BLaER1 treated with 17β-estradiol and CSF1 and Interleukin-3, amounts not matched to agents 10 nM and 100 nM (cell line): Measurements from ENCODE around the gene SOX9.

Experiments used
- H3K27ac ChIP-seq, 11 experiments: shearing (Covaris generic); formaldehyde crosslinking; 2 replicates each; pipeline ENCODE4 v1.8.1; 2022
- H3K27me3 ChIP-seq, 11 experiments: shearing (Covaris generic); formaldehyde crosslinking; 2 replicates each; pipeline ENCODE4 v1.8.1; 2022
- H3K36me3 ChIP-seq, 11 experiments: shearing (Covaris generic); formaldehyde crosslinking; 2 replicates each; pipeline ENCODE4 v1.8.1; 2022
- H3K4me1 ChIP-seq, 10 experiments: shearing (Covaris generic); formaldehyde crosslinking; 2 replicates each; pipeline ENCODE4 v1.8.1; 2022
- H3K4me2 ChIP-seq, 11 experiments: shearing (Covaris generic); formaldehyde crosslinking; 2 replicates each; pipeline ENCODE4 v1.8.1; 2022
- H3K4me3 ChIP-seq, 10 experiments: shearing (Covaris generic); formaldehyde crosslinking; 2 replicates each; pipeline ENCODE4 v1.8.1; 2022
- H3K9ac ChIP-seq, 11 experiments: shearing (Covaris generic); formaldehyde crosslinking; 2 replicates each; pipeline ENCODE4 v1.8.1; 2022
- H3K9me3 ChIP-seq, 11 experiments: shearing (Covaris generic); formaldehyde crosslinking; replicated peaks in 1 of 11; 2 replicates each; pipeline ENCODE4 v1.8.1; 2022
- H4K20me1 ChIP-seq, 11 experiments: shearing (Covaris generic); formaldehyde crosslinking; 2 replicates each; pipeline ENCODE4 v1.8.1; 2022
- Cebpa-rat ChIP-seq, 11 experiments: shearing (Covaris generic); IDR thresholded peaks; 2 replicates each; pipeline ENCODE4 v1.8.1; 2022

The SOX9 gene

DNA sequence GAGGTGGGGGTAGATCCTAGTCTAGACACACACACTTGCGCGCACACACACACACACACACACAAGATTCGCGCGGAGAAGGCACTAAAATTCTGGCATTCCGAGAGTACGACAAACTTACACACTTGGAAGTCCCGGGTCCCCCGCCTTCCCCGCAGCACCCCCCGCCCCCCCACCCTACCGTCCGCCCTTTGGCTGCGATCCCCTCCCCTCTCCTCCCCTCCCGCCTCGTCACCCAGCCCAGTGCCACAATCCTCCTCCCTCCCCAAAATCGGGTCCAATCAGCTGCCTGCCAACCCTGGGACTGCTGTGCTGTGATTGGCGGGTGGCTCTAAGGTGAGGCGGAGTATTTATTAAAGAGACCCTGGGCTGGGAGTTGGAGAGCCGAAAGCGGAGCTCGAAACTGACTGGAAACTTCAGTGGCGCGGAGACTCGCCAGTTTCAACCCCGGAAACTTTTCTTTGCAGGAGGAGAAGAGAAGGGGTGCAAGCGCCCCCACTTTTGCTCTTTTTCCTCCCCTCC lies at the start of gene SOX9:
Gene SOX9, plus strand, starts transcription at position 379 of the 522 bp plus-strand sequence. CDS start 372 bp downstream, outside the sequence.
- no peak within 1 kb of the TSS for H3K4me3 ChIP-seq
- TF ChIP-seq Cebpa-rat (IDR thresholded peaks at IDR 0.05), result no peak
- H3K36me3 ChIP-seq, result no peaks in the 10 kb centered on the region
- no peak within 1 kb of the TSS for H3K4me2 ChIP-seq
- no peak within 1 kb of the TSS for H3K27ac ChIP-seq
- no peaks in the 10 kb centered on the region for H3K4me1 ChIP-seq
- H3K27me3 ChIP-seq, result peaks cover 9 to 42% (median 37%) of the 10 kb centered on the region in 11 experiments
- H4K20me1 ChIP-seq, result no peaks in the 10 kb centered on the region
- peaks cover 46 to 69% (median 64%) of the 10 kb centered on the region in 11 experiments for H3K9me3 ChIP-seq
- no peak within 1 kb of the TSS for H3K9ac ChIP-seq

GRCh38 chr17:72071330-72071729 lies 49.5 kb upstream of the SOX9 start:
- Histone ChIP-seq H3K27ac (no peak overlapping the region), H3K9ac (no peak overlapping the region), H3K4me2 (no peak overlapping the region), H3K4me1 (peaks cover 0 to 34% (median 12%) of the 10 kb centered on the region in 10 experiments; a peak in 12 of 20 replicates), H4K20me1 (no peaks in the 10 kb centered on the region), H3K27me3 (no peaks in the 10 kb centered on the region), H3K9me3 (peaks cover 0 to 2% (median 0%) of the 10 kb centered on the region in 11 experiments; a peak in 1 of 22 replicates), H3K36me3 (no peaks in the 10 kb centered on the region), H3K4me3 (no peak overlapping the region)
- no peak for TF ChIP-seq Cebpa-rat (IDR thresholded peaks at IDR 0.05)

DNA sequence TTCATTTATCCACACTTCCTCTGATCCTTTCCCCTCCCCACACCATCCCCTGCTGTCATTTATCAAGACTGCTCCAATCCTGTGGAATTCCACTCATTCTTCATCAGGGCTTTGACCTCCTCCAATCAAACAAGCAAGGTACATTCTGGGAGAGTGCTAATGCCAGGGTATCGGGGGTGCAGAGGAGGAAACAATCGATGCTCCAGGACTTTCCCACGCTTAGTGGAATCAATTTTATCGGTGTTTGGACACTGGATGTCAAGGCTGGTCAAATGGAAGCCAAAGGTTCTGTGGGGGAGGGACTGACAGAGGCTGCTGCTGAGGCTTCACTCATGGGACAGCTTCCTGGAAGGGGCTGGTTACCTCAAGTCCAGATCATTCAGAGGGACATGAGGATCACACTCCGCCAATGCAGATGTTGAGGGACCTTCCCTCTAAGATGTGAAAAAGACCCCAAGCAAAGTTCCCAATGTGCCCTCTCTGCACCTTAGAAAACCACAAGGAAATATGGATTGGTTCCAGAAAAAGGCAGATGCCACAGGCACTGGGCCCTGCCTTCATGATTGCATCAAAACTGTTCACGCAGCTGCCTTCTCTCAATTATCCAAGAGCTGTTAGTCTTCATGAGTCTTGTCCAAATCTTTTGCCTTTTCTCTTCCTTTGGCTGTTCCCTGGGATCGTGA lies 44.7 kb upstream of the SOX9 start:
- no peaks in the 10 kb centered on the region for H3K9me3 ChIP-seq
- no peak overlapping the region for H3K4me3 ChIP-seq
- H3K27ac ChIP-seq, result no peak overlapping the region
- H4K20me1 ChIP-seq, result no peaks in the 10 kb centered on the region
- H3K4me2 ChIP-seq, result peak overlapping the region in 6 of 11 experiments; percentile 29 to 58 (median 42); a peak in 13 of 22 replicates
- H3K27me3 ChIP-seq, result no peaks in the 10 kb centered on the region
- H3K4me1 ChIP-seq, result peaks cover 0 to 38% (median 13%) of the 10 kb centered on the region in 10 experiments; a peak in 12 of 20 replicates
- no peak for TF ChIP-seq Cebpa-rat (IDR thresholded peaks at IDR 0.05)
- H3K36me3 ChIP-seq, result no peaks in the 10 kb centered on the region
- no peak overlapping the region for H3K9ac ChIP-seq

DNA sequence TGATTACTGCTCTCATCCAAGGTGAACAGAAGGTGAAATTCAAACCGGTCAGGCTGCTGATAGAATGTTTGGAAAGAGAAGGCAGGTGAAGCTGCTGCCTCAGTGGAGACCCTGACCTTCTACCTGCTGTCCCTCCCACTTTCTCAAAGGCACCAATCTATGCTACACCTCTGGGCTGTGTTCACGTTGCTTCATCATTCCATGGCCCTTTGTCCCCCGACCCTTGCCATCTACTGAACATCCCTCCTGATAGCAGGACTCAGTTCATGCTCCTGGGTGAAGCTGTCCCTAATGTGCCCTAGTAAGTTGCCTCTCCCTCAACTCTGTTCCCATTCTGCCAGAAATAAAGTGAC lies 44.2 kb upstream of the SOX9 start:
- H4K20me1 ChIP-seq, result no peaks in the 10 kb centered on the region
- peaks cover 0 to 40% (median 13%) of the 10 kb centered on the region in 10 experiments; a peak in 12 of 20 replicates for H3K4me1 ChIP-seq
- H3K4me3 ChIP-seq, result no peak overlapping the region
- TF ChIP-seq Cebpa-rat (IDR thresholded peaks at IDR 0.05), result no peak
- H3K27ac ChIP-seq, result no peak overlapping the region
- H3K4me2 ChIP-seq, result peak overlapping the region in 6 of 11 experiments; percentile 29 to 58 (median 42); a peak in 10 of 22 replicates
- no peaks in the 10 kb centered on the region for H3K9me3 ChIP-seq
- H3K9ac ChIP-seq, result no peak overlapping the region
- H3K36me3 ChIP-seq, result no peaks in the 10 kb centered on the region
- H3K27me3 ChIP-seq, result no peaks in the 10 kb centered on the region

DNA sequence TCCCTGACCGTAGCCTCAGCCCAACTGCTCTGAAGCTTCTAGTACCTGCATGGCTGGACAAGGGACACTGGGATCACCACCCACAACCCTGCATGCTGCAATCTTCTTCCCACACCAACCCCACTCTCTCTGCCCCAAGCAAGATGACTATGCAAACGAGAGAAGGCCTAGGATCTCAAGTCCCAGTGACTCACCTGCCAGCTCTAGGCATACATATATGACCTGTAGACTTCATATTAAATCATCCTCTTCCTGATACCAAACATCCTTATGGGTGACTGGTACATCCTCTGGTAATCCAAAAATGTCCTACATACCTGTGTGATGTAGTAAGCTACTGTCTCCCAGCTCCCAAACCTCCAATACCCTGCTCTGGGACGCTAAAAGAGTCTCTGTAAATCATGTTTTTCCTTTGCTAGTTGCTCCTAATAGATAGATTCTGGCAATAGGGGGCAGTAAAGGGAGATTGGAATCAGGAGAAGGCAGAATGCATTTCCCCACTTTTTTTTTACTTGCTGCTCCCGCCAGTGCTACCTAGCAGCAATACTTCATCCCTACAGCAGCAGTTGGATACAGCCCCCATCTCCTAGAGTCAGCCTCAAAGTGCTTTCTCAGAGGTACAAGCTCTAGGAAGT lies 43.4 kb upstream of the SOX9 start:
- Histone ChIP-seq H3K4me3 (no peak overlapping the region), H3K4me2 (no peak overlapping the region), H3K27ac (no peak overlapping the region), H3K9ac (no peak overlapping the region), H3K9me3 (no peaks in the 10 kb centered on the region), H3K4me1 (peaks cover 0 to 42% (median 13%) of the 10 kb centered on the region in 10 experiments; a peak in 12 of 20 replicates), H3K27me3 (no peaks in the 10 kb centered on the region), H4K20me1 (no peaks in the 10 kb centered on the region), H3K36me3 (no peaks in the 10 kb centered on the region)
- TF ChIP-seq Cebpa-rat (IDR thresholded peaks at IDR 0.05), result no peak

GRCh38 chr17:72079700-72080099 lies 41.1 kb upstream of the SOX9 start:
- TF ChIP-seq Cebpa-rat (IDR thresholded peaks at IDR 0.05), result no peak
- Histone ChIP-seq H3K4me1 (peaks cover 0 to 33% (median 16%) of the 10 kb centered on the region in 10 experiments; a peak in 11 of 20 replicates), H3K36me3 (no peaks in the 10 kb centered on the region), H3K4me3 (no peak overlapping the region), H3K27ac (no peak overlapping the region), H4K20me1 (no peaks in the 10 kb centered on the region), H3K9ac (no peak overlapping the region), H3K9me3 (no peaks in the 10 kb centered on the region), H3K4me2 (no peak overlapping the region), H3K27me3 (no peaks in the 10 kb centered on the region)

DNA sequence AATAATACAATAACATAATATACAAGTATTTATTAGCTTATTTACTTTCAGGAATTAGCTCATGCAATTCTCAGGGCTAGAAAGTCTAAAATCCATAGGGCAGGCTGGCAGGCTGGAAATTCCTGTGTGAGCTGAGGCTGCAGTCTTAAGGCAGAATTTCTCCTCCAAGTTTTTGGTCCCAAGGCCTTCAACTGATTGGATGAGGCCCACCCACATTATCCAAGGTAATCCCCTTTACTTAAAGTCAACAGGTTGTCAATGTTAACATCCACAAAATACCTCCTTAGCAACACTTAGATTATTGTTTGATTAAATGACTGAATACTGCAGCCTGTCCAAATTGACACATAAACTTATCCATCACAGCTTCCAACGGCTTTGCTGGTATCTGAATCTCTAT lies 32.9 kb upstream of the SOX9 start:
- Histone ChIP-seq H3K9ac (no peak overlapping the region), H3K4me2 (no peak overlapping the region), H3K4me1 (peaks cover 0 to 10% (median 3%) of the 10 kb centered on the region in 10 experiments; a peak in 8 of 20 replicates), H3K4me3 (no peak overlapping the region), H3K27ac (no peak overlapping the region), H3K27me3 (no peaks in the 10 kb centered on the region), H4K20me1 (no peaks in the 10 kb centered on the region), H3K36me3 (no peaks in the 10 kb centered on the region), H3K9me3 (no peaks in the 10 kb centered on the region)
- no peak for TF ChIP-seq Cebpa-rat (IDR thresholded peaks at IDR 0.05)

- Histone ChIP-seq H3K36me3 (no peaks in the 10 kb centered on the region), H3K27me3 (no peaks in the 10 kb centered on the region), H3K27ac (no peak overlapping the region), H3K9ac (no peak overlapping the region), H3K9me3 (no peaks in the 10 kb centered on the region), H3K4me2 (no peak overlapping the region), H4K20me1 (no peaks in the 10 kb centered on the region), H3K4me1 (peaks cover 0 to 1% (median 0%) of the 10 kb centered on the region in 10 experiments; a peak in 4 of 20 replicates), H3K4me3 (no peak overlapping the region)
- TF ChIP-seq Cebpa-rat (IDR thresholded peaks at IDR 0.05), result no peak
Measured at GRCh38 chr17:72089453-72089987, 31.3 kb upstream of the SOX9 start.

- TF ChIP-seq Cebpa-rat (IDR thresholded peaks at IDR 0.05), result no peak
- Histone ChIP-seq H3K27ac (no peak overlapping the region), H3K4me2 (no peak overlapping the region), H3K4me1 (no peaks in the 10 kb centered on the region), H4K20me1 (no peaks in the 10 kb centered on the region), H3K9ac (no peak overlapping the region), H3K9me3 (no peaks in the 10 kb centered on the region), H3K36me3 (no peaks in the 10 kb centered on the region), H3K4me3 (no peak overlapping the region), H3K27me3 (no peaks in the 10 kb centered on the region)
Measured at GRCh38 chr17:72090108-72090507, 30.7 kb upstream of the SOX9 start.
